Activated CD8-positive, alpha-beta memory T cell treated with anti-CD3 and anti-CD28 coated beads, Interleukin-2, amount 50 U/mL, for 1 hour (primary cell): ENCODE measurements around the gene AHCTF1.
"Not testable (repeated sequence)": the region's sequence is repeated elsewhere in the genome, so short reads cannot be mapped to it uniquely, and the experiment has no call there.

Experiments used
- DNase-seq: peaks from one replicate; pipeline ENCODE4 v3.0.0-alpha.2; 2020; ENCODE audit errors: extremely low read depth

AHCTF1 gene

GRCh38 chr1:246923482-246923881 lies 8.3 kb downstream of the AHCTF1 start:
- DNase-seq = no peak

GRCh38 chr1:246921481-246921880 lies 10.3 kb downstream of the AHCTF1 start:
- DNase-seq = no peak

GRCh38 chr1:246919902-246920301 lies 11.8 kb downstream of the AHCTF1 start:
- DNase-seq = no peak

- DNase-seq = not testable (repeated sequence)
These were observed 15.5 kb downstream of the AHCTF1 start for GRCh38 chr1:246916026-246916923.

GRCh38 chr1:246907472-246907871 lies 24.3 kb downstream of the AHCTF1 start:
- no peak for DNase-seq

GRCh38 chr1:246906833-246907232 lies 24.9 kb downstream of the AHCTF1 start:
- no peak for DNase-seq

- no peak for DNase-seq
These were observed 29.9 kb downstream of the AHCTF1 start for GRCh38 chr1:246901874-246902273.

- no peak for DNase-seq
These were observed 34.4 kb downstream of the AHCTF1 start for GRCh38 chr1:246897302-246897701.

- no peak for DNase-seq
These were observed 38.4 kb downstream of the AHCTF1 start for GRCh38 chr1:246893191-246893939.

- DNase-seq = no peak
These were observed 40.6 kb downstream of the AHCTF1 start for GRCh38 chr1:246891105-246891504.

- no peak for DNase-seq
These were observed 43.2 kb downstream of the AHCTF1 start for GRCh38 chr1:246888522-246888921.

GRCh38 chr1:246885389-246885788 lies 46.4 kb downstream of the AHCTF1 start:
- not testable (repeated sequence) for DNase-seq

- no peak for DNase-seq
These were observed 53.2 kb downstream of the AHCTF1 start for GRCh38 chr1:246878551-246878950.

- no peak for DNase-seq
These were observed 55.3 kb downstream of the AHCTF1 start for GRCh38 chr1:246876431-246876830.

GRCh38 chr1:246875041-246876026 lies 56.4 kb downstream of the AHCTF1 start:
- DNase-seq = no peak

GRCh38 chr1:246865921-246866320 lies 65.8 kb downstream of the AHCTF1 start:
- DNase-seq = no peak

- not testable (repeated sequence) for DNase-seq
These were observed 68.0 kb downstream of the AHCTF1 start for GRCh38 chr1:246863791-246864190.

GRCh38 chr1:246860401-246860800 lies 71.3 kb downstream of the AHCTF1 start:
- no peak for DNase-seq

GRCh38 chr1:246856371-246856770 lies 75.4 kb downstream of the AHCTF1 start:
- no peak for DNase-seq

- not testable (repeated sequence) for DNase-seq
These were observed 81.1 kb downstream of the AHCTF1 start for GRCh38 chr1:246850640-246851039.

- no peak for DNase-seq
These were observed 87.9 kb downstream of the AHCTF1 start for GRCh38 chr1:246843876-246844275.

- not testable (repeated sequence) for DNase-seq
These were observed 91.0 kb downstream of the AHCTF1 start for GRCh38 chr1:246840761-246841160.
